Glomerular endothelial cell (primary cell): Measurements from ENCODE around the gene TRAPPC2. TPM values are rescaled to one million over a fixed set of nuclear protein-coding genes. Genes with fewer than 3 reads are reported as not detected.
"Not testable (repeated sequence)": the region's sequence is repeated elsewhere in the genome, so short reads cannot be mapped to it uniquely, and the experiment has no call there.

ENCODE experiments used
- DNase-seq: peaks from one replicate; pipeline ENCODE4 v3.0.0-alpha.2; 2011; ENCODE audit warnings: low read depth, low spot score; ENCODE audit errors: extremely low read depth
- total RNA-seq: library from RNA; depleted of rRNA; stranded (reverse); fragments of >200 nt; gene quantifications from 2 replicates; pipeline ENCODE4 v1.2.3, GENCODE V29; 2015

TRAPPC2 gene
- total RNA-seq, 1 donor from 2014 or later = 12.3 TPM

DNA sequence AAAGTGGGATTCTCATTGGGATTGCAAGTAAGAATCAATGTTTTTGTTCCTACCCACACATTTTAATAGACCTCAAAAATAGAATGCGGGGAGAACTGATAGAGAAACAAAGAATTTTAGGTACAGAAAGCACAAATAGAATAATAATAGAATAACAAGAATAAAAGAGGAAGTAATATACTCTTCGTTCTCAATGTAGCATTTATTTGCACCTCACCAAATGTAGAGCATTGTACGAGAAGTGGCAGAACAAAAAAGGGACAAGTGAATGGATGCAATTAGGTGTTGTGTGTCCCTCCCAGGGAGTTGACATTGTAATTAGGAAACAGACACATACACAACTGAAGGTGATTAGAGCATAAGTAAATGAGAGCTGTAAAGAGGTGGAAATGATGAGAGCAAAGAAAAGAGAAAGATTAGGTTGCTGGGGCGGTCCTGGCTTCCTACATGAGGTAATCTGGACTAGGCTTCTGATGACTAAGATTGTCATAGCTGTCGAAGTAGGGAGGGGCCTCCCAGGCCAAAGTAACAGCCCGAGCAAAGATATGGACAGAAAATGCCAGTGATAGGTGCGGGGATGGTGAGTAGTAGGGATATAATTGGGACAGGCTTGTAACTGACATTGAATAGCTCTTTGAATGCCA, 35.1 kb downstream of the TRAPPC2 start:
- no peak for DNase-seq

DNA sequence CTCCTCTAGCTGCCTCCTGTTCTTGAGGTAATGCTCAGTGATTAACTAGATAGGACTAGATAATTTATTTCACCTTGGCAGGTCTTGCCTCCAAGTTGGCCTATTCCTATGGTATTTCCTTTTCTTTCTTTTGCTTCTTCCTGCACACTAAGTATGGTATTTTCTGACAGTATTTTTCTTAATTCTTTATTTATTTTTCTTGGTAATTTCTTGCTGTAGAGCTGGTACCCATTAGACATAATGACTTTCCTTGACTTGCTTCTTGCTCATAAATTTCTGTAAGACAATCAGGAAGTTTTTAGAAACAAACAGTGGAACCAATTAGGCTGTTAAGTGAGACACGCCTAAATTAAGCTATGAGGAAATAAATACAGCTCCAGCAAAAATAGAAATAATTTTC, 36.0 kb downstream of the TRAPPC2 start:
- no peak for DNase-seq

DNA sequence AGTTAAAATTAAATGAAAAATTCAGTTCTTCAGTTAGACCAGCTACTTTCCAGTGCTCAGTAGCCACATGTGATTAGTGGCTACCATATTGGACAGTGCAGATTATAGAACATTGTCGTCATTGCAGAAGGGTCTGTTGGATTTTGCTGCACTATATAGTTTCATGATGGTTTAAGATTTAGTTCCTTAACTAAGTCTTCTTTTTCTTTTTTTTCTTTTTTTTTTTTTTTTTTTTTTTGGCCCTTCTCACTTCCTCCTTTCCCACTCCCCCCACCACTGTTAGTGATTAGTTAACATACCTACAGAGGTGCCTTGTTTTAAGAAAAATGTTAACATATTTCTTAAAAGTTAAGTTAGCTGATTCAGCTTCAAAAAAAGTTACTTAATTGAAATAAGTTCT, 36.4 kb downstream of the TRAPPC2 start:
- no peak for DNase-seq

DNA sequence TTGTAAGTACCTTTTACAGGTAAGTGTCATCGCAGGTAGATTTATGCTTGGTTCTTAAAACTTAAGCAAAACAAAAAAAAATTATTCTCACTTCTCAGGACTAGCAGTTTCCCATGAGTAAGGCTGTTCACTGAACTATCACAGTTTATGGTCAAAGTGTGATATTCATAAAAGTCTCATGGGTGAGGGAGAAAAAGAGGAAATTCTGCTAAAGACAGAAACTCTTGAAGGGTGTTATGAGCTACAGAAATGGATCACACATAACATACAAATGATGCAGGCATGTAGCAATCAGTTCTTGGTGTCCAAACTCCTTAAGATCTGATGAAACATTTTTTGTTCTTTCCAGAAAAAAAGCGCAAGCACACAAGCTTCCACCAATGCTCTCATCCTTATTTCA, 37.0 kb downstream of the TRAPPC2 start:
- DNase-seq = no peak

DNA sequence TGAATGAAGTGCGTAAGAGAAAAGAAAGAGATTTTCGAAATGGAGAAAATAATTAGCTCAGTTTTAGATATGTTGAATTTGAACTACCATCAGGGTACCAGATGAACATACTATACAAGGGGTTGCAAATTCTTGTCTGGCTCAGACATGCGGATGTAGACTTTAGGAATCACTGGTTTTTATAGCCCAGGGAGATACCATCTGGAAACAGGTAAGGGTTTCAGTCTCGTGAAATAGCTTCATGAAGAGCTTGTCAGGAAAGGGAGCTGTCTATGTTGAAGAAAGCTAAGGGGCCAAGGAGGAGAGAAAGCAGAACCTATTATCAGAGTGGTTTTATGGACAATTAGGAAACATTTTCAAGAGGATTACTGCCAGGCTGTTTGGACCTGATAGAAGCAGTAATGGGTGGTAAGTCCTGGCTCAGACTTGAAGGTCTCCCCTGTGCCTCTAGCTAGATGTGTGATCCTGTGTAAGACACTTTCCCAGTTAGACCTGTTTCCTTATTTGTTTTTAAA, 38.8 kb downstream of the TRAPPC2 start:
- DNase-seq = no peak

DNA sequence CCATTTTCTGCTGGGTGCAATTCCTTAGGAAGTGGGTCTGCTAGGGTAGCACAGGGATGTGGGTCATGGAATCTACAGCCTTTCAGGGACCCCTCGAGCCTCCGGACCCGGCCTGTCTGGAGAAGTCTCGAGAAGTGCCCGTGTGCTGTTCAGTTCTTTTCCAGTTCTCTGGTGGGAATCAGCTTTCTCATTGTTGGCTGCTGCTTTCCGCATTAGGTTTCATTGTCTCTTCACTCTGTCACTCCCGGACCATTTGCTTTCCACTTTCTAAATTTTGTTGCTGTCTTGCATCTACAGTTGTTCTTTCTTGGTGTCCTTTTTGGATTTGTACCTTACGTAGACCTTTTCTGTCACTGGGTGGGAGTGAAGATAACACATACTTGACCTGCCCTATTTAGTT, 39.4 kb downstream of the TRAPPC2 start:
- DNase-seq = no peak

DNA sequence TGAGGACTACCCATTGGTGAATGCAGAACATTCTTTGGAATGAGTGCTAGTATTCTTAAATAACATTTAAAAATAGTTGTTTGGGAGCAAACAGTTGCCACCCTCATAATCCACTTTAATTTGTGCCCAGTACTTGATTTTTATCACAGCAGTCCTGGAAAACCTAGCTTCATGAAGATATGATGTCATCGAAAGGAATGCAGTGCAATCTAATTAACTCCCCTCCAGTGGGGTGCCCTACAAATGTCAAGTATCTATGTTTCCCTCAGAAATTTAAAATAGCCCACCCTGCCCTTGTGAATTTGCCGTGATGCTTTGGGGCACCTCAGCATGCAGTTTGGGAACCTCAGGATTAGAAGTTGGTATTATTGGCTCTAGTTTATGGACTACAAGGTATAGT, 40.1 kb downstream of the TRAPPC2 start:
- DNase-seq = no peak

DNA sequence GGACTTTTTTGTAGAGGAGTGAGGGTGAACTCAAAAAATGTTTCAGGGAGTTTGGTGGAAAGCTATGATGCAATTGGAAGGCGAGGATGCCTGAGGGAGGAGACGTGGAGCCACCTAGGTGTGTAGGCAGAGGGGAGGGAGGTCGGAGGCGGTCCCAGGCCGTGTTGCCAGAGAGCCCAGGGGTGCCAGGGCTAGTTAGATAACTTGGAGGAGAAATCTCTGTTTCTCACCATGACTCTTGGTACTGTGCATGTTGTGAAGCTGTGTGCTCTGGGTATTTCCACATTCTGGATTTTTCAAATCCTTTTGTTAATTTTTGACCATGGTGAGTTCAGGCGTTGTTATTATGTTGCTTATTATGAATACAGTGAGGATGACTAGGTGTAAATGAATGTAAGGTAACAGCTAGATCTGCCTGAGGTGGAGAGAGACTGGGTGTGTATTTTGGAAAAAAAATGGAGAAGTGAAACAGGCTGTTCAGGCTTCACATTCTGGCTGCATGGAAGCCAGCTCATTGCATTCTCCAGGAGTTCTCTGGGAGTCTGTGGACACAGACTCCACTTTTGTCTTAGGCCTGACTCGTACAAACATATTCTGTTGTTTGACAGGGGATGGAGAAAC, 41.0 kb downstream of the TRAPPC2 start:
- DNase-seq = no peak

DNA sequence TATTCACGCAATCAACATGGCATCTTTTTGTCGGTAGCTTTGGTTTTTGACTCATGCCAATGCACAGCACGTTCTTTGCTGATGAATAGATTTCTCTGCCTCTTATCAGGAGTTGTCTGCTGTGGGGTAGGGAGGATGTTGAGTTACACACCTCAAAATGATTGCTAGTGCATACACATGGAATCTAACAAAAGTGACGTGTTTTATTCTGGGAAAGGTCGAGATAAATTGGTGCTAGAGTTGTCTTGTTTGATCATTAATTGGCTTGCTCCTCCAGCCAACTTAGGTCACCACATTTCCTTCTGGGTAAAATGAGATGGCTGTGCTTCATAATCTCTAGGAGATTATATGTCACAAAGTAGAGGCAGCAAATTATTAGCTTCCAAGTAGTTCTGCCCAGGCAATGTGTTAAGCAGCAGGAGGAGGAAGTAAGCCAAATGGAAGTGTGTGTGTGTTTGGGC, 41.6 kb downstream of the TRAPPC2 start:
- DNase-seq = no peak

DNA sequence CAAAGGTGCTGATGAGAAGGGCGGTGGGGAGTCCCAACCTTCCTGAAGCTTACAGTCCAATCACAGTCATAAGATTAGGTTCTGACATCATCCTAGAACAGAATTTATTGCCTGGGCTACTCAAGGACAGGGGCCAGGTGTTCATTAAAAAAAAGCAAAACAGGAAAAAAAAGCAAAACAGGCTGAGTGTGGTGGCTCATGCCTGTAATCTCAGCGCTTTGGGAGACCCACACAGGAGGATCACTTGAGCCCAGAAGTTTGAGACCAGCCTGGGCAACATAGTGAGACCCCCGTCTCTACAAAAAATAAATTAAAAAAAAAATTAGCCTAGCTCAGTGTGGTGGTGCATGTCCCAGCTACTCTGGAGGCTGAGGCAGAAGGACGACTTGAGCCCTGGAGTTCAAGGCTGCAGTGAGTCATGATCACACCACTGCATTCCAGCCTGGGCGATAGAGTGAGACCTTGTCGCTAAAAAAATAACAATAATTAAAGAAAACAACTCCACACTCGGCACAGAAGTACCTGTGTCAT, 42.5 kb downstream of the TRAPPC2 start:
- DNase-seq = no peak

DNA sequence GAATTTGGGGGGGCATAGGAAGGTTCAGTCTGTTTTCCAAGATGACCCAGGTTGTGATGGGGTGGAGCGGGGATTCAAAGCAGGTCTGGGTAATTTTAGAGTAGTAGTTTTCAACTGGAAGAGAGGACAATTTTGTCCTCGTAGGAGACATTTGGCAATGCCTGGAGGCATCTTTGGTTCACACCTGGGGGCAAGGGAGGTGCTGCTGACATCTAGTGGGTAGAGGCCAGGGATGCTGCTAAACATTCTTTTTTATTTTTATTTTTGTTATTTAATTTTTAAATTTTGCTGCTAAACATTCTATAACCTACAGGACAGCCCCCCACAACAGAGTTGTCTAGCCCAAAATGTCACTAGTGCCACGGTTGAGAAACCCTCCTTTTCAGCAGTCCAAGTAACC, 43.6 kb downstream of the TRAPPC2 start:
- no peak for DNase-seq

DNA sequence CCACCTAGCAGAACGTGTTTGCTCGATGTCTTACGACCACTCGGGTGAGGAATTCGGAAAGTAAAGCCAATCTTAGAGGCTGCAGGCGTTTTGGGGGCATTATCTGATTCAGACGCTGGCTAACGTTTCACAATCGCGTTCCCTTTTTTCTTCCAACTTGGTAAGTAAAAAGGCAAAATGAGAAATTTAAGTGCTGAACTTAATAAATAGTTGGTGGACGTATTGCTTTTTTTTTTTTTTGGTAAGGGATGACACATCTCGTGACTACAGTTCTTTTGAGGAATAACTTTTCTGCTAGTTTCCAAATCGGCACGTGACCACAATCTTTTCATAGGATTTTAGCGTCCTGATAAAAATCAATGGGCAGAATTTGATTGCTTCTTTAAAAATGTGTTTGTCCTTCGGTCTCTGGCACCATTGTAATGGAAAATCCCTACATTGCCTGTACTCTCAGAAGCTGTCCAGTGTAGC, 44.6 kb downstream of the TRAPPC2 start:
- no peak for DNase-seq

DNA sequence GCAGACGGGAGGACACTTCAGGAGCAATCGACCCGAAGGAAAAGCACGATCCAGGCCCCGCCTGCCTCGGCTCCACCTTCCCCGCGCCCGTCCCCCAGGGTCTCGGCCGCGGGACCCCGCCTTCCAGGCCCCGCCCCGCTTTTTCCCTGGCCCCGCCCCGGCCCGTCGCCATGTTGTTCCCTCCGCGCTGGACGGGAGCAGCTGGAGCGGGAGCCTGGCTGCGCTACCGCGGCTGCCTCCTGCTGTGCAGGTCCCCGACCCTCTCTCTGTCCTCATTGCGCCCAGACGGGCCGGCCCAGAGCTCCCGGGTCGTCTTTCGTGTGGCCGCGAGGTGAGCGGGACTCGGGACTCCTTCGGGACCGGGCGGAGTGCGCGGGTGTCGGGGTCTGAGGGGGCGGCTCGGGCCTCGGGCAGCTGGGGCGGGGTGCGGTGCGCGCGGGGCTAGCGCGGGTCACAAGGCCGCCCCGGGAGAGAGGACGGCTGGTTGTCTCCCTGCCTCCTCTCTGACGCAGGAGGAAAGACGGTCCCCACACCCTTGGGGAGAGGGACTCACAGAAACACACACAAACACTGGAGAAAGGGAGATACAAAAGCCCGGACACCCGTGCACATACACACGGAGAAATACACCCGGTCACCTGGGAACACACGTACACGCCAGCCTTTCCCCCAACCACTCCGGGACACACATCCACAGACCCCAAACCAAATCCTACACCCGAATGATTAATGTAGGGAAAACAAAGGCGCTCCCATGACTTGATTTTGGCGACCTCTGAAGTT, 45.3 kb downstream of the TRAPPC2 start, which contains the start of gene RAB9A:
TSS of gene RAB9A (plus strand) at position 171 of the 783 bp plus-strand sequence. CDS start 19,619 bp downstream, outside the sequence.
- DNase-seq = no peak

DNA sequence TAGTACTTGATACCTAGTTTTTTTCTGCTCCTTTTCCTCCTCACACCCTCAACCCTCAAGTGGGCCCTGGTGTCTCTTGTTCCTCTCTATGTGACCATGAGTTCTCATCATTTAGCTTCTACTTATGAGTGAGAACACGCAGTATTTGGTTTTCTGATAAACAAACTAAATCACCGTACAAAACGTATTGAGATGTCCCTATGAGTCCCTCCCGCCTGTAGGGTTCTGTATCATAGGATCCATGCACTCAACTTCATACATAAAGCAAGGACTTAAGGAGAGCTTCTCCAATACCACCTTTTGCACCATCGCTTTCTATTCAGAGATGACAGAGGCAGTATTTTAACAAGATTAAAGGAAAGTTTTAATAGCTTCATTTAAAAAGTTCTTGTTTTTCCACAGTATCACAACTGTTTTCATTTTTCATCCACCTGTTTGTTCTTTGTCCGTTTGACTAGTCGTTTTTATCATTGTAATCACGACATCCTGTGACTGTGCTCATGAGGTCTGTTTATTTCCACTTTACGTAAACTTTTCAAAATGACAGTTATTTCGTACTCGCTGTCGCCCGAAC, 45.9 kb downstream of the TRAPPC2 start:
- no peak for DNase-seq

DNA sequence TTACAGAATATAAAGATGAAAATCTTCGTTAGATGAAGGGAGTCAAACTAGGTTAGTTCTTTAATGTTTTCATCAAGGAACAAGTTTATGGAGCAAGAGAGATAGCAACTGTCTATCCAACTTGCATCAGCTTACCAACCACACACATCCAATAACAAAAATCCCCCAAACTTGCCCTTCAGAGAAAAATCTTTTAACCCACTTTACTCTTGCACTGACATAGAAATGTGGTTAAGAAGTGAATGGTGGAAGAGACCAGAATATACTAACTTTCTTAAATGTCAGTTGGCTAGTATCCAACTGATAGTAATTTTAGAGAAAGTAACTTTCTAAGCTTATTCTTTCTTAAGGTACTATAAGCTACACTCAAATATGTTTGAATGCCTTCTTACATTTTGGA, 47.2 kb downstream of the TRAPPC2 start:
- DNase-seq = no peak

DNA sequence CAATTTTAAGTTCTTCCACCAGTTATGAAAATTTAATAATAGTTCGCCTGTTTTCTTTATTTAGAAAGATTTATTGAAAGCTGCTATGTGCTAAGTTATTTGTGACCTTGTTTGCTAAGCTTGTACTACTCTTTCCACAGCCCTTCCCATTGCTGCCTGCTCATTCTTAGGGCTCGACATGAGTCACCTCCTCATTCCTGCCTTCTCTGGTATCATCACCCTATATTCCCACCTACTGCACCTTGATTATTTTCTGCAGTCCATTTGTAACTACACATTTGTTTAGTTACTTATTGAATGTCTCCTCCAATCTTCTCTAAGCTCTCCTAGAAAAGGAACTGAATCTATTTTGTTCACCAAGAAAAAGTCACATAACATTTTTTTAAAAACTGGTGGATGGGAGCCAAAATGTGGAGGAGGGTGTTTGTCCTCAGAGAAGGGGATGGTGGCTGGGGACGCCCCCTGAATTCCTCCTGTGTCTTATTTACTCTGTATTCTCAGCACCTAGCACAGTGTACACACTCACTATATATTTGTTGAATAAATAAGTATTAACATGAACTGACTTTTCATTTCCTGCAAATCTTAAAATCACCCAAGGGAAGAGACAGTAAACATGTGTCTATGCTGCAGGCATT, 49.2 kb downstream of the TRAPPC2 start:
- DNase-seq = no peak

DNA sequence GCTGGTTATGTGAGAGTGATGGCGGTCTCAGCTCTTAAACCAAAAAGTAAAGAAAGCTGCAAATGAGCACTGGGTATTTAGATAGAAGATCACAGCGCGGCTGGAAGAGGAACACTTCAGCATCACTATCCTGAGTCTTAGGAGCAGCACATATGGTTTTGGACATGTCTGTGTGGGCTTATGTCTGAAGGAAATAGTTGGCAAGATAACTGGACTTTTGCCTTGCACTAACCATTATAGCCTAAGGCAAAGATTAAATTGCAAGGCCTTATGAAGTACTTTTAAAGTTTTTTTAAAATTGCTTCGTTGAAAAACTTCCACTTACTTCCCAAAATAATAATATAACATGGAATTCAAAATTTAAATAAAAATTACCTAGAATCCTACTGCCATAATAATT, 50.1 kb downstream of the TRAPPC2 start:
- DNase-seq = no peak

DNA sequence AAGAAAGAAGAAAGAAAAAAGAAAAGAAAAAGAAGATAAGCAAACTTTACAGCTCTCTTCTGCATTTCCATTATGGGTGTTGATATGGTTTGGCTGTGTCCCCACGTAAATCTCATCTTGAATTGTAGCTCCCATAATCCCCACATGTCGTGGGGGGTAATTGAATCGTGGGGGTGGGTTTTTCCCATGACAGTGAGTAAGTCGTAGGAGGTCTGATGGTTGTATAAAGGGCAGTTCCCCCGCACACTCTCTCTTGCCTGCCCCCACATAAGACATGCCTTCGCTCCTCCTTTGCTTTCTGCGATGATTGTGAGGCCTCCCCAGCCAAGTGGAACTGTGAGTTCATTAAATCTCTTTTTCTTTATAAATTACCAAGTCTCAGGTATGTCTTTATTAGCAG, 52.8 kb downstream of the TRAPPC2 start:
- DNase-seq = no peak

DNA sequence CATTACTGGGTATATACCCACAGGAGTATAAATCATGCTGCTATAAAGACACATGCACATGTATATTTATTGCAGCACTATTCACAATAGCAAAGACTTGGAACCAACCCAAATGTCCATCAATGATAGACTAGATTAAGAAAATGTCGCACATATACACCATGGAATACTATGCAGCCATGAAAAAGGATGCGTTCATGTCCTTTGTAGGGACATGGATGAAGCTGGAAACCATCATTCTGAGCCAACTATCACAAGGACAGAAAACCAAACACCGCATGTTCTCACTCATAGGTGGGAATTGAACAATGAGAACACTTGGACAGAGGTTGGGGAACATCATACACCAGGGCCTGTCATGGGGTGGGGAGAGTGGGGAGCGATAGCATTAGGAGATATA, 54.7 kb downstream of the TRAPPC2 start:
- not testable (repeated sequence) for DNase-seq

DNA sequence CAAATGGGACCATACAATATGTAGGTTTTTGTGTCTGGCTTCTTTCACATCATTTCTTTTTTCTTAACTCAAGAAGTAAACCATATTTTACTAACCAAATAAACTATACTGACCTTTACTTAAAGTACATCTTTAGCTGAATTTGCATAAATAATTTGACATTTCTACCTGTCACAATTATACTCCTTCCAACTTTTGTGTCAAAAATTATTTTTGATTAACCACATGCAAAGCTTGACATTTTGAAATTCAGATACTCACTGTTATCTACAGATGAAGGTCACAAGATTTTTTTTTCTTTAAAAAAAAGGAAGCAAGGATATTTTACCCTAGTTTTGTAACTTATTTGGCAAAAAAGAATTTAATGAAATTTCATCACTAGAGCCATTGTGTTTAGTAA, 57.5 kb downstream of the TRAPPC2 start:
- no peak for DNase-seq
